Panc1 (cell line): Measurements from ENCODE around the gene HSD17B14.

Experiments used
- POLR2AphosphoS5 ChIP-seq: IDR thresholded peaks from 2 replicates; pipeline ENCODE4 v1.6.1; 2012; ENCODE audit warnings: mild to moderate bottlenecking, low read depth, low read length, moderate library complexity
- TCF7L2 ChIP-seq: IDR thresholded peaks from 2 replicates; pipeline ENCODE4 v1.6.1; 2011; ENCODE audit warnings: mild to moderate bottlenecking, low read depth, low read length, inconsistent platforms
- TF ChIP-seq, protein P1 (sequence below), 2 experiments: IDR thresholded peaks; 2 replicates each; pipeline ENCODE4 v1.6.1; 2011 to 2012; ENCODE audit warnings: low read depth in 2 of 2, control low read depth in 1 of 2, low read length in 1 of 2, mild to moderate bottlenecking in 1 of 2, moderate library complexity in 1 of 2; ENCODE audit not compliant: insufficient read depth in 1 of 2
- TF ChIP-seq, protein P2 (sequence below): fragments of 450-650 bp; IDR thresholded peaks from 2 replicates; pipeline ENCODE4 v1.5.1; 2017; ENCODE audit warnings: mild to moderate bottlenecking

DNA sequence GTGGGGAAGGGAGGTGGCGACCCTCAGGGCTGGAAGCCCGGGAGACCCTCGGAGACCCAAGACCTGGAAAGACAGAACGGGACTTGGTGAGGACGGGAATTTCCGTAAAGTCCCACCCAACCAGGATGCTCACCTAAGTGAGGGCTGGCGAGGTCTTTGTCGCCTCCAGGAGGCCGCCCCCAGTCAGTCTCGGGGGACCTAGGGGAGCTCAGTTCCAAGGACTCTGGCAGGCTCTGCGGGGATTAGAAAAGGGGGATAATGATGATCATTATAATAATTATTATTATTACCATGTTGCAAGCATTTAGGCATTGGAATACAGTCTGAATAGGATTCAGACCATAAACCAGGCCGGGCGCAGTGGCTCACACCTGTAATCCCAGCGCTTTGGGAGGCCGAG lies 9.1 kb upstream of the HSD17B14 start:
- TF ChIP-seq, protein P1, sequence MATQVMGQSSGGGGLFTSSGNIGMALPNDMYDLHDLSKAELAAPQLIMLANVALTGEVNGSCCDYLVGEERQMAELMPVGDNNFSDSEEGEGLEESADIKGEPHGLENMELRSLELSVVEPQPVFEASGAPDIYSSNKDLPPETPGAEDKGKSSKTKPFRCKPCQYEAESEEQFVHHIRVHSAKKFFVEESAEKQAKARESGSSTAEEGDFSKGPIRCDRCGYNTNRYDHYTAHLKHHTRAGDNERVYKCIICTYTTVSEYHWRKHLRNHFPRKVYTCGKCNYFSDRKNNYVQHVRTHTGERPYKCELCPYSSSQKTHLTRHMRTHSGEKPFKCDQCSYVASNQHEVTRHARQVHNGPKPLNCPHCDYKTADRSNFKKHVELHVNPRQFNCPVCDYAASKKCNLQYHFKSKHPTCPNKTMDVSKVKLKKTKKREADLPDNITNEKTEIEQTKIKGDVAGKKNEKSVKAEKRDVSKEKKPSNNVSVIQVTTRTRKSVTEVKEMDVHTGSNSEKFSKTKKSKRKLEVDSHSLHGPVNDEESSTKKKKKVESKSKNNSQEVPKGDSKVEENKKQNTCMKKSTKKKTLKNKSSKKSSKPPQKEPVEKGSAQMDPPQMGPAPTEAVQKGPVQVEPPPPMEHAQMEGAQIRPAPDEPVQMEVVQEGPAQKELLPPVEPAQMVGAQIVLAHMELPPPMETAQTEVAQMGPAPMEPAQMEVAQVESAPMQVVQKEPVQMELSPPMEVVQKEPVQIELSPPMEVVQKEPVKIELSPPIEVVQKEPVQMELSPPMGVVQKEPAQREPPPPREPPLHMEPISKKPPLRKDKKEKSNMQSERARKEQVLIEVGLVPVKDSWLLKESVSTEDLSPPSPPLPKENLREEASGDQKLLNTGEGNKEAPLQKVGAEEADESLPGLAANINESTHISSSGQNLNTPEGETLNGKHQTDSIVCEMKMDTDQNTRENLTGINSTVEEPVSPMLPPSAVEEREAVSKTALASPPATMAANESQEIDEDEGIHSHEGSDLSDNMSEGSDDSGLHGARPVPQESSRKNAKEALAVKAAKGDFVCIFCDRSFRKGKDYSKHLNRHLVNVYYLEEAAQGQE (IDR thresholded peaks at IDR 0.05; ENCODE audit: insufficient read depth in 1 of 2, low read depth in 2 of 2, low read length in 1 of 2) = no peak
- TF ChIP-seq, protein P2, sequence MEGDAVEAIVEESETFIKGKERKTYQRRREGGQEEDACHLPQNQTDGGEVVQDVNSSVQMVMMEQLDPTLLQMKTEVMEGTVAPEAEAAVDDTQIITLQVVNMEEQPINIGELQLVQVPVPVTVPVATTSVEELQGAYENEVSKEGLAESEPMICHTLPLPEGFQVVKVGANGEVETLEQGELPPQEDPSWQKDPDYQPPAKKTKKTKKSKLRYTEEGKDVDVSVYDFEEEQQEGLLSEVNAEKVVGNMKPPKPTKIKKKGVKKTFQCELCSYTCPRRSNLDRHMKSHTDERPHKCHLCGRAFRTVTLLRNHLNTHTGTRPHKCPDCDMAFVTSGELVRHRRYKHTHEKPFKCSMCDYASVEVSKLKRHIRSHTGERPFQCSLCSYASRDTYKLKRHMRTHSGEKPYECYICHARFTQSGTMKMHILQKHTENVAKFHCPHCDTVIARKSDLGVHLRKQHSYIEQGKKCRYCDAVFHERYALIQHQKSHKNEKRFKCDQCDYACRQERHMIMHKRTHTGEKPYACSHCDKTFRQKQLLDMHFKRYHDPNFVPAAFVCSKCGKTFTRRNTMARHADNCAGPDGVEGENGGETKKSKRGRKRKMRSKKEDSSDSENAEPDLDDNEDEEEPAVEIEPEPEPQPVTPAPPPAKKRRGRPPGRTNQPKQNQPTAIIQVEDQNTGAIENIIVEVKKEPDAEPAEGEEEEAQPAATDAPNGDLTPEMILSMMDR = no peak
- TF ChIP-seq POLR2AphosphoS5 = no peak
- no peak for TF ChIP-seq TCF7L2
